PC-9 (cell line): Measurements from ENCODE around the gene VPS36.

Experiments
- EZH2 ChIP-seq: fragments of 200-600 bp; sonication (generic); IDR thresholded peaks from 2 replicates; pipeline ENCODE4 v1.8.0; 2017; ENCODE audit warnings: antibody characterized with exemption, low read depth
- TF ChIP-seq, protein P1 (sequence below): fragments of 200-600 bp; sonication (generic); conservative IDR thresholded peaks from 2 replicates; pipeline ENCODE4 v1.6.1; 2017; ENCODE audit warnings: mixed run types, antibody characterized with exemption, mild to moderate bottlenecking, moderate library complexity

DNA sequence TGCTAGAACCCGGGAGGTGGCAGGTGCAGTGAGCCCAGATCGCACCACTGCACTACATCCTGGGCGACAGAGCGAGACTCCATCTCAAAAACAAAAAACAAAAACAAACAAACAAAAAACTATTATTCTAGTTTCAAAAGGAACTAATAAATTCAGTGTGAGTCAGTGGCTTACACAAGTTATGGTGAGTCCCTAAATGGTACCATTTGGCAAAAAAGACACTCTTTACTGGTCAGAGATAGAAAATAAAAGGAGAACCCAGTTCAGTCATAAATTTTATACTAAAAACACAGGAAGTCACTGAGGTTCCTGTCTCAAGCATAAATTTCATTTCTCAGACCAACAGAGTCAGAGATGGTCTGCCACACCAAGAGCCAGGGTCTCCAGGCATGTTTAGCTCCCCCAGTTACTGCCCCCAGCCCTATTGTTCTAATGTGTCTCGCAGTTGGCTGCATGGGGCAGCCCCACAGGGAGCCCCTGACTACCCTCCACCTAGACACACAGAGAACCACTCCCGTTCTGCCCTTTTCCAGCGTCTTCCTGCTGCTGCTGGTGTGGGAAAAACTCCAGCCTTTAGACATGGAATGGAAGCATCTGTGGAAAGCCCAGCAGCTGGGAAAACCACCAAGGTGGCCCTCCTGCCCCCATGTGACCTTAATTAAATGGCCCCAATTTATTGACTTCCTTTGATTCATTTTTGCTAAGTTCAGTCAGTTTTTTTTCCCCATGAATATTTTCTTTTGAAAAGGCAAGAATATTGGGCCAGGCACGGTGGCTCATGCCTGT lies 56.7 kb downstream of the VPS36 start:
- TF ChIP-seq, protein P1, sequence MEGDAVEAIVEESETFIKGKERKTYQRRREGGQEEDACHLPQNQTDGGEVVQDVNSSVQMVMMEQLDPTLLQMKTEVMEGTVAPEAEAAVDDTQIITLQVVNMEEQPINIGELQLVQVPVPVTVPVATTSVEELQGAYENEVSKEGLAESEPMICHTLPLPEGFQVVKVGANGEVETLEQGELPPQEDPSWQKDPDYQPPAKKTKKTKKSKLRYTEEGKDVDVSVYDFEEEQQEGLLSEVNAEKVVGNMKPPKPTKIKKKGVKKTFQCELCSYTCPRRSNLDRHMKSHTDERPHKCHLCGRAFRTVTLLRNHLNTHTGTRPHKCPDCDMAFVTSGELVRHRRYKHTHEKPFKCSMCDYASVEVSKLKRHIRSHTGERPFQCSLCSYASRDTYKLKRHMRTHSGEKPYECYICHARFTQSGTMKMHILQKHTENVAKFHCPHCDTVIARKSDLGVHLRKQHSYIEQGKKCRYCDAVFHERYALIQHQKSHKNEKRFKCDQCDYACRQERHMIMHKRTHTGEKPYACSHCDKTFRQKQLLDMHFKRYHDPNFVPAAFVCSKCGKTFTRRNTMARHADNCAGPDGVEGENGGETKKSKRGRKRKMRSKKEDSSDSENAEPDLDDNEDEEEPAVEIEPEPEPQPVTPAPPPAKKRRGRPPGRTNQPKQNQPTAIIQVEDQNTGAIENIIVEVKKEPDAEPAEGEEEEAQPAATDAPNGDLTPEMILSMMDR: no peak
- no peak for TF ChIP-seq EZH2
